Endodermal cell (in vitro differentiated cells): ENCODE results near the gene LRP2. TPM values are rescaled to one million over a fixed set of nuclear protein-coding genes. Genes with fewer than 3 reads are reported as not detected.

Experiments
- DNase-seq: peaks from one replicate; pipeline ENCODE4 v3.0.0-alpha.2; 2017
- H3K27ac ChIP-seq: 2 replicates; pipeline ENCODE4 v1.5.1; 2013; ENCODE audit warnings: mild to moderate bottlenecking, low read depth, low read length, moderate library complexity
- H3K27me3 ChIP-seq: 2 replicates; pipeline ENCODE4 v1.6.1; 2013; ENCODE audit warnings: mild to moderate bottlenecking, low read length, moderate library complexity; ENCODE audit not compliant: insufficient read depth, control insufficient read depth, poor library complexity, severe bottlenecking
- H3K36me3 ChIP-seq: 2 replicates; pipeline ENCODE4 v1.7.0; 2013; ENCODE audit warnings: mild to moderate bottlenecking, low read length, moderate library complexity; ENCODE audit not compliant: control insufficient read depth, insufficient read depth
- H3K4me1 ChIP-seq: one replicate; pipeline ENCODE4 v1.7.0; 2013; ENCODE audit warnings: low read length; ENCODE audit not compliant: control insufficient read depth, insufficient read depth
- H3K4me3 ChIP-seq: 2 replicates; pipeline ENCODE4 v1.5.1; 2013; ENCODE audit warnings: mild to moderate bottlenecking, low read length, moderate library complexity
- H3K9ac ChIP-seq: 2 replicates; pipeline ENCODE4 v1.6.1; 2013; ENCODE audit warnings: mild to moderate bottlenecking, low read length, moderate library complexity; ENCODE audit not compliant: poor library complexity, severe bottlenecking; ENCODE audit errors: extremely low read depth
- H3K9me3 ChIP-seq: 2 replicates; pipeline ENCODE4 v1.6.1; 2013; ENCODE audit warnings: mild to moderate bottlenecking, low read length, moderate library complexity; ENCODE audit not compliant: control insufficient read depth
- H3K27ac Mint-ChIP-seq: 2 replicates; pipeline ENCODE4 v1.8.0; 2020; ENCODE audit warnings: mixed read lengths
- H3K27me3 Mint-ChIP-seq: 2 replicates; pipeline ENCODE4 v1.8.0; 2021; ENCODE audit warnings: mild to moderate bottlenecking, mixed read lengths; ENCODE audit not compliant: insufficient read depth
- H3K36me3 Mint-ChIP-seq: 2 replicates; pipeline ENCODE4 v1.8.0; 2020; ENCODE audit warnings: low read depth, mixed read lengths
- H3K4me1 Mint-ChIP-seq: 2 replicates; pipeline ENCODE4 v1.8.0; 2020; ENCODE audit warnings: mixed read lengths
- H3K4me3 Mint-ChIP-seq: 2 replicates; pipeline ENCODE4 v1.8.0; 2020; ENCODE audit warnings: mild to moderate bottlenecking, moderate library complexity, mixed read lengths
- H3K9me3 Mint-ChIP-seq: 2 replicates; pipeline ENCODE4 v1.8.0; 2020; ENCODE audit warnings: mild to moderate bottlenecking, mixed read lengths
- WGBS, 2 experiments: methylation state at CpG; one replicate each; pipeline versions ENCODE4 v1.1.5 to v1.1.7; 2013; ENCODE audit warnings: missing lambda C conversion rate in 2 of 2, mixed read lengths in 1 of 2; ENCODE audit not compliant: insufficient coverage in 1 of 2, insufficient read length in 1 of 2; 5-methylcytosine and 5-hydroxymethylcytosine counted together
- total RNA-seq, 2 donors: library from RNA; stranded (reverse); fragmentation: NEBNext Ultra II Directional in 1 of 2; extraction: Animal tissue kit (Norgen Biotek cat#: 25700) in 1 of 2; gene quantifications; 2 replicates in 1 of 2; 3 replicates in 1 of 2; pipeline ENCODE4 v1.2.1, GENCODE V29; 2021
- TF ChIP-seq, protein P1 (sequence below): fragments of 200-600 bp; sonication (generic); conservative IDR thresholded peaks from 2 replicates; pipeline ENCODE4 v1.5.0; 2021; ENCODE audit warnings: antibody characterized with exemption, mild to moderate bottlenecking

The LRP2 gene
- total RNA-seq, 2 donors from 2014 or later, result 2.2 to 3.5 TPM

DNA sequence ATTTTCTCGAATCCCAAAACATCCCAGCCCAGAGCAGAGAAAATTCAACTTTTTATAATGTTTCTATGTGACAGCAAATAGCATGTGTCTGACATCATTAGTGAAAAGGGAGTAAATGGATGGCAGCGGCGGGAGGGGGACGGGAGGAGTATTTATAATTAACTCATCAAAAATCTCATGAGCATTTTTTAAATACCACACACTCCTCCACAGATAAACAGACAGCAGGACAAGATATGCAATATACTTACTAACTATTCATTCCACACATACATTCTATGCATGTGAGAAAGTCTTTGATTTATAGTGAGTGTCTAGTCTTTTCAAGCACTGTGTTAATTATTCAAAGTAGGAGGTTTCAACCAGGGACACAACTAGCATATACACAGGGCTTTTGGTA is 107.6 kb downstream of the LRP2 start:
- TF ChIP-seq, protein P1, sequence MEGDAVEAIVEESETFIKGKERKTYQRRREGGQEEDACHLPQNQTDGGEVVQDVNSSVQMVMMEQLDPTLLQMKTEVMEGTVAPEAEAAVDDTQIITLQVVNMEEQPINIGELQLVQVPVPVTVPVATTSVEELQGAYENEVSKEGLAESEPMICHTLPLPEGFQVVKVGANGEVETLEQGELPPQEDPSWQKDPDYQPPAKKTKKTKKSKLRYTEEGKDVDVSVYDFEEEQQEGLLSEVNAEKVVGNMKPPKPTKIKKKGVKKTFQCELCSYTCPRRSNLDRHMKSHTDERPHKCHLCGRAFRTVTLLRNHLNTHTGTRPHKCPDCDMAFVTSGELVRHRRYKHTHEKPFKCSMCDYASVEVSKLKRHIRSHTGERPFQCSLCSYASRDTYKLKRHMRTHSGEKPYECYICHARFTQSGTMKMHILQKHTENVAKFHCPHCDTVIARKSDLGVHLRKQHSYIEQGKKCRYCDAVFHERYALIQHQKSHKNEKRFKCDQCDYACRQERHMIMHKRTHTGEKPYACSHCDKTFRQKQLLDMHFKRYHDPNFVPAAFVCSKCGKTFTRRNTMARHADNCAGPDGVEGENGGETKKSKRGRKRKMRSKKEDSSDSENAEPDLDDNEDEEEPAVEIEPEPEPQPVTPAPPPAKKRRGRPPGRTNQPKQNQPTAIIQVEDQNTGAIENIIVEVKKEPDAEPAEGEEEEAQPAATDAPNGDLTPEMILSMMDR, result no peak
- no peaks in the 10 kb centered on the region for H3K36me3 Mint-ChIP-seq
- Histone ChIP-seq H3K4me3 (no peak overlapping the region), H3K9ac (no peak overlapping the region), H3K27me3 (no peaks in the 10 kb centered on the region), H3K36me3 (no peaks in the 10 kb centered on the region), H3K9me3 (no peaks in the 10 kb centered on the region), H3K4me1 (no peaks in the 10 kb centered on the region), H3K27ac (no peak overlapping the region)
- no peak overlapping the region for H3K27ac Mint-ChIP-seq
- peaks cover 3% of the 10 kb centered on the region for H3K9me3 Mint-ChIP-seq
- no peaks in the 10 kb centered on the region for H3K27me3 Mint-ChIP-seq
- peaks cover 8% of the 10 kb centered on the region for H3K4me1 Mint-ChIP-seq
- H3K4me3 Mint-ChIP-seq, result no peak overlapping the region
- no peak for DNase-seq
- WGBS, 2 experiments, result 98% methylated on average over 4 of the region's 4 CpGs; no CpG with 5 or more reads in 1 of the 2 experiments

DNA sequence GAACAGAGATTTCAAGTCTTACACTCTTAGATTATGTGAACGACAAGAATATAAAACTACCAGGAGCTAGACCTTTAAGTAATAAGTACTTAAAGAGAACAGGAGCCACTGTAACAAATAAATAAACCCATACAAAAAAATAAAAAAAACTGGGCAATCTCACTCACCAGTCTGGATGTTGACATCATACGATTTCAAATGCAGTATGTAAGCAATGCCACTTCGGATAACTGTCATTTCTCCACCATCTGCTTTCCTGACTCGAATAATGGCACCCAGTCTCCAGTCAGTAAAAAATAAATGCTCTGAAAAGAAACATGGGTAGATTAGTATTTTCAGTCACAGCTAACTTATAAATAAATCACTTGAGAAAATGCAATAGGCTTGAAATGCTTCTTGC is 115.1 kb downstream of the LRP2 start:
- Mint-ChIP-seq H3K27ac (no peak overlapping the region), H3K4me1 (no peaks in the 10 kb centered on the region), H3K36me3 (no peaks in the 10 kb centered on the region), H3K4me3 (no peak overlapping the region), H3K27me3 (no peaks in the 10 kb centered on the region), H3K9me3 (peaks cover 7% of the 10 kb centered on the region)
- TF ChIP-seq, protein P1, result no peak
- Histone ChIP-seq H3K27me3 (no peaks in the 10 kb centered on the region), H3K9me3 (no peaks in the 10 kb centered on the region), H3K36me3 (no peaks in the 10 kb centered on the region), H3K9ac (no peak overlapping the region), H3K4me3 (no peak overlapping the region), H3K27ac (no peak overlapping the region), H3K4me1 (no peaks in the 10 kb centered on the region)
- 94 to 100% methylated on average over 1 to 4 of the region's 4 CpGs for WGBS, 2 experiments
- no peak for DNase-seq

DNA sequence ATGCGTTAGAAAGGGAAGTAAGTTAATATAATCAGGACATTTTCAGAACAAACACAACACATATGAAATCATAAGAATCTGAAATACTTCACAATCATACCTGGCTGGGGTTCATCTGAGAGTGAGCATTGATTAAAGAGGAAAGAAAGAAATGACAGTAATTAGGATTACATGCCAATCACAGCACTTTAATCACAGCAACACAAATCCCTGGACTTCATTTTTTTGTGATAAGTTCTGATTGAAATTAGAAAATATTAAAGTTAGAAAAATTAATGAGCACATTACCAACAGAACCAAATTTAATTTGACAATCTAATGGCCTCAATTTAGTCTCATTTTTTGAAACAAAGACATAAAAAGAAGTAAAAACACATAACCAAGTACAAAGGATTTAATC is 121.9 kb downstream of the LRP2 start:
- 100% methylated on average over 1 of the region's 1 CpG; no CpG with 5 or more reads in 1 of the 2 experiments for WGBS, 2 experiments
- Histone ChIP-seq H3K4me1 (no peaks in the 10 kb centered on the region), H3K9me3 (no peaks in the 10 kb centered on the region), H3K27ac (no peak overlapping the region), H3K36me3 (no peaks in the 10 kb centered on the region), H3K27me3 (no peaks in the 10 kb centered on the region), H3K4me3 (no peak overlapping the region), H3K9ac (no peak overlapping the region)
- no peaks in the 10 kb centered on the region for H3K9me3 Mint-ChIP-seq
- H3K36me3 Mint-ChIP-seq, result no peaks in the 10 kb centered on the region
- no peaks in the 10 kb centered on the region for H3K27me3 Mint-ChIP-seq
- no peak overlapping the region for H3K27ac Mint-ChIP-seq
- H3K4me3 Mint-ChIP-seq, result no peak overlapping the region
- H3K4me1 Mint-ChIP-seq, result no peaks in the 10 kb centered on the region
- TF ChIP-seq, protein P1, result no peak
- no peak for DNase-seq
